ENCODE results near the gene EZR. TPM values are rescaled to one million over a fixed set of nuclear protein-coding genes. Genes with fewer than 3 reads are reported as not detected.

The EZR gene
- total RNA-seq, 2 donors from 2014 or later = 76.8 to 103 TPM

DNA sequence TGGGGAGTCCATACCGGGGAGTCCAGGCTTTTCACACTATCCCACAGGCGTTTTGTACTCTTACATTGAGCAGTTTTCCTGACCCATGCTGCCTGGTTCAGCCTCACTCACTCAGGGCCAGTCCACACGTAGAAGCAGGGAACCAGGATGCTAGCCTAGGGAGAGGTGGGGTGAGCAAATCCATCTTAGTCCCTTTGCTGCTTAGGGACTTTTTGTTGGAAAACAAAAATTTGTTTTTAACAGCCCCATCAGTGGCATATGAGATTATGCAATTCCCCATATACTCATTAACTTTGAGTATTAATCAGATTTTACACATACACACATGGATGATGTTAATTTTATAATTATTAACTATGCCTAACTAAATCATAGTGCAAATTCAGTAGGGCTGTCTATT, 84.2 kb downstream of the EZR start:
- Histone ChIP-seq H3K4me3 (no peak overlapping the region), H3K27me3 (no peaks in the 10 kb centered on the region), H3K9me3 (no peaks in the 10 kb centered on the region), H3K36me3 (replicated peaks in 1 of 2; ENCODE audit: insufficient read depth in 1 of 2, low read depth in 2 of 2) (no peaks in the 10 kb centered on the region), H3K27ac (peak overlapping the region in 1 of 4 donors; percentile 42), H3K4me1 (no peaks in the 10 kb centered on the region)
- no peak for DNase-seq
- WGBS, 2 donors = 59 to 60% methylated on average over 1 to 3 of the region's 3 CpGs
- intact Hi-C loops (cut with DNase I) = no loop called here
- TF ChIP-seq CTCF (IDR thresholded peaks at IDR 0.05) (no peak), POLR2A (IDR thresholded peaks at IDR 0.05) (no peak)
- peak; percentile 30 for ATAC-seq

GRCh38 chr6:158730541-158730907, 88.6 kb downstream of the EZR start:
- Histone ChIP-seq H3K36me3 (replicated peaks in 1 of 2; ENCODE audit: insufficient read depth in 1 of 2, low read depth in 2 of 2) (no peaks in the 10 kb centered on the region), H3K9me3 (no peaks in the 10 kb centered on the region), H3K27me3 (no peaks in the 10 kb centered on the region), H3K27ac (no peak overlapping the region), H3K4me3 (no peak overlapping the region), H3K4me1 (no peaks in the 10 kb centered on the region)
- intact Hi-C loops (cut with DNase I) = no loop called here
- ATAC-seq (no peak), DNase-seq (no peak)
- no peak for TF ChIP-seq CTCF (IDR thresholded peaks at IDR 0.05)
- TF ChIP-seq POLR2A (IDR thresholded peaks at IDR 0.05) = no peak
- WGBS, 2 donors = 87 to 94% methylated on average over 18 of the region's 18 CpGs

GRCh38 chr6:158729906-158730540, 89.1 kb downstream of the EZR start:
- WGBS, 2 donors = 88 to 94% methylated on average over 6 of the region's 6 CpGs
- TF ChIP-seq CTCF (IDR thresholded peaks at IDR 0.05) (no peak), POLR2A (IDR thresholded peaks at IDR 0.05) (no peak)
- Histone ChIP-seq H3K36me3 (replicated peaks in 1 of 2; ENCODE audit: insufficient read depth in 1 of 2, low read depth in 2 of 2) (no peaks in the 10 kb centered on the region), H3K4me1 (no peaks in the 10 kb centered on the region), H3K27ac (no peak overlapping the region), H3K27me3 (no peaks in the 10 kb centered on the region), H3K9me3 (no peaks in the 10 kb centered on the region), H3K4me3 (no peak overlapping the region)
- intact Hi-C loops (cut with DNase I) = no loop called here
- ATAC-seq = no peak
- DNase-seq = no peak

GRCh38 chr6:158725704-158726103, 93.5 kb downstream of the EZR start:
- Histone ChIP-seq H3K4me1 (no peaks in the 10 kb centered on the region), H3K27me3 (no peaks in the 10 kb centered on the region), H3K9me3 (no peaks in the 10 kb centered on the region), H3K36me3 (replicated peaks in 1 of 2; ENCODE audit: insufficient read depth in 1 of 2, low read depth in 2 of 2) (no peaks in the 10 kb centered on the region), H3K4me3 (no peak overlapping the region), H3K27ac (no peak overlapping the region)
- intact Hi-C loops (cut with DNase I) = no loop called here
- ATAC-seq (no peak), DNase-seq (no peak)
- TF ChIP-seq CTCF (IDR thresholded peaks at IDR 0.05) (no peak), POLR2A (IDR thresholded peaks at IDR 0.05) (no peak)
- WGBS, 2 donors = 83 to 88% methylated on average over 8 of the region's 8 CpGs

DNA sequence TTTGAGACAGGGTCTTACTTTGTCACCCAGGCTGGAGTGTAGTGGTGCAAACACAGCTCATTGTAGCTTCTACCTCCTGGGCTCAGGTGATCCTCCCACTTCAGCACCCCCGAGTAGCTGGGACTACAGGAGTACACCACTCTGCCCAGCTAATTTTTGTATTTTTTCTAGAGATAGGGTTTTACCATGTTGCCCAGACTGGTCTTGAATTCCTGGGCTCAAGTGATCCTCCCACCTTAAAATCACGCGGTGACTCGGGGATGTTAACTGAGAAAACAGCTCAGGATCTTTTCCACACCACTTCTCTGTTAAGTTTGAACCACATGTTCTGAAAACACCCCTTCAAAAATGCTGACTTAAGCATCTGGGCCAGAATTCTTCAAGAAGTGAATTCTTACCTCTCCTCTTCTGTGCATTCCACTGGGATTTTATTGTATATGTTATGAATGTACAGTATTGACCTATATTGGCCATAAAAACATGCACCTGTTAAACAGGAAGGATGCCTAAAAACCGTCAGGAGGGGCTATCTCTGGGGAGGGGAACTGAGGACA, 96.9 kb downstream of the EZR start:
- DNase-seq (no peak), ATAC-seq (no peak)
- TF ChIP-seq POLR2A (IDR thresholded peaks at IDR 0.05) (no peak), CTCF (IDR thresholded peaks at IDR 0.05) (no peak)
- H3K4me1 ChIP-seq = peaks cover 8% of the 10 kb centered on the region
- H3K27me3 ChIP-seq = no peaks in the 10 kb centered on the region
- intact Hi-C loops (cut with DNase I) = no loop called here
- H3K4me3 ChIP-seq = no peak overlapping the region
- H3K9me3 ChIP-seq = no peaks in the 10 kb centered on the region
- H3K36me3 ChIP-seq (replicated peaks in 1 of 2; ENCODE audit: insufficient read depth in 1 of 2, low read depth in 2 of 2) = no peaks in the 10 kb centered on the region
- H3K27ac ChIP-seq = no peak overlapping the region
- 87 to 89% methylated on average over 5 of the region's 5 CpGs for WGBS, 2 donors
